ENCODE results near the gene CLTA. TPM values are rescaled to one million over a fixed set of nuclear protein-coding genes. Genes with fewer than 3 reads are reported as not detected.

The CLTA gene
- total and polyA plus RNA-seq, 2 of the 8 experiments (the other 6 are each of a cell fraction or from before 2014, with no cell fraction given), result 137 to 236 TPM

GRCh38 chr9:36258208-36258995 is 67.7 kb downstream of the CLTA start, which contains the start of gene GNE:
GNE (minus strand) TSS chr9:36258448; CDS start chr9:36249355, 9,093 bp downstream.
- H3K4me2 ChIP-seq (ENCODE audit: insufficient read depth in 1 of 2, low read depth in 2 of 2, low read length in 2 of 2), result peak within 1 kb of the TSS; percentile 86 to 89
- H3K23ac ChIP-seq (ENCODE audit: insufficient read length), result no peak within 1 kb of the TSS
- no peak within 1 kb of the TSS for H4K91ac ChIP-seq (replicated peaks; ENCODE audit: insufficient read length, low read length)
- peak within 1 kb of the TSS; percentile 87 for H2AFZ ChIP-seq (ENCODE audit: low read length)
- no peaks in the 10 kb centered on the region; a peak in 1 of 7 replicates for H3K4me1 ChIP-seq (replicated peaks in 1 of 4; ENCODE audit: control insufficient read depth in 3 of 4, insufficient read depth in 4 of 4, low read length in 3 of 4)
- no peaks in the 10 kb centered on the region for H3K36me3 ChIP-seq (ENCODE audit: control insufficient read depth in 2 of 4, insufficient read depth in 4 of 4, low read length in 3 of 4)
- WGBS, 2 experiments (ENCODE audit: extremely low coverage in 1 of 2, insufficient coverage in 1 of 2, insufficient read length in 1 of 2, insufficient replicate concordance in 2 of 2, low coverage in 1 of 2, low lambda C conversion rate in 2 of 2, missing lambda C conversion rate in 1 of 2), result 6% methylated on average over 52 of the region's 73 CpGs; no CpG with 5 or more reads in 1 of the 2 experiments
- H2BK15ac ChIP-seq (ENCODE audit: low read length), result 0 out of 2 replicates have a peak within 1 kb of the TSS, but pooled peaks have one; percentile 53
- peak within 1 kb of the TSS; percentile 76 for H4K8ac ChIP-seq (ENCODE audit: extremely low read depth, insufficient read depth, low read length)
- FAIRE-seq (no peak), DNase-seq (ENCODE audit: low read depth in 1 of 2, low spot score in 2 of 2) (peak; percentile 64 to 97)
- peak within 1 kb of the TSS in 3 of 4 experiments; percentile 42 to 76 (median 72); a peak in 6 of 7 replicates for H3K9ac ChIP-seq (replicated peaks in 1 of 4; ENCODE audit: extremely low read depth in 1 of 4, low read depth in 3 of 4, low read length in 3 of 4)
- 0 out of 2 replicates have a peak within 1 kb of the TSS, but pooled peaks have one; percentile 11 for H2BK12ac ChIP-seq (ENCODE audit: low read depth, low read length)
- H2BK120ac ChIP-seq (replicated peaks; ENCODE audit: low read depth, low read length), result no peak within 1 kb of the TSS
- H2AK5ac ChIP-seq (ENCODE audit: low read depth, low read length), result no peak within 1 kb of the TSS
- no peaks in the 10 kb centered on the region for H4K20me1 ChIP-seq (replicated peaks in 1 of 2; ENCODE audit: control insufficient read depth in 1 of 2, insufficient read depth in 2 of 2, low read length in 2 of 2)
- H3K56ac ChIP-seq (replicated peaks; ENCODE audit: insufficient read length, low read depth, low read length), result peak within 1 kb of the TSS; percentile 28
- H2BK5ac ChIP-seq (ENCODE audit: low read depth, low read length), result peak within 1 kb of the TSS; percentile 61; the same call in 1 of the 2 replicates
- POLR2A ChIA-PET (ENCODE audit: partially characterized antibody), result interaction anchor here (0.8 to 1.2 kb wide), 9 partner anchors 10 to 170 kb away, joined by 3 to 7 read pairs (median 3); partner anchors contain the start of gene CLTA
- peak within 1 kb of the TSS; percentile 60 for H3K18ac ChIP-seq (ENCODE audit: extremely low read depth, low read length)
- no peaks in the 10 kb centered on the region for H3K79me1 ChIP-seq (ENCODE audit: low read depth, low read length)
- H3K14ac ChIP-seq (ENCODE audit: insufficient read length), result no peak within 1 kb of the TSS
- H2BK20ac ChIP-seq (ENCODE audit: low read length), result no peak within 1 kb of the TSS
- no peaks in the 10 kb centered on the region for H3K9me3 ChIP-seq (ENCODE audit: insufficient read depth in 2 of 2, low read depth in 1 of 2, low read length in 1 of 2)
- peak within 1 kb of the TSS; percentile 79 for H4K5ac ChIP-seq (ENCODE audit: insufficient read length, low read depth, low read length)
- H3K4me3 ChIP-seq (ENCODE audit: extremely low read depth in 1 of 4, insufficient read depth in 2 of 4, low read depth in 3 of 4, low read length in 4 of 4), result peak within 1 kb of the TSS; percentile 68 to 74 (median 72)
- CTCF ChIA-PET (ENCODE audit: partially characterized antibody), result interaction anchor here (0.9 to 1.7 kb wide), 4 partner anchors 11 to 70 kb away, joined by 3 to 5 read pairs (median 4); no protein-coding TSS in a partner anchor
- peaks cover 0 to 9% of the 10 kb centered on the region in 2 experiments; a peak in 1 of 4 replicates for H3K79me2 ChIP-seq (ENCODE audit: control insufficient read depth in 1 of 2, insufficient read depth in 2 of 2, low read length in 2 of 2)
- no peak within 1 kb of the TSS for H3K4ac ChIP-seq (replicated peaks; ENCODE audit: insufficient read length, low read depth, low read length)
- H3K27ac ChIP-seq (ENCODE audit: low read depth, low read length), result no peak within 1 kb of the TSS
- peaks cover 0 to 4% (median 0%) of the 10 kb centered on the region in 4 experiments; a peak in 1 of 7 replicates for H3K27me3 ChIP-seq (replicated peaks in 1 of 4; ENCODE audit: control insufficient read depth in 3 of 4, extremely low read depth in 1 of 4, insufficient read depth in 3 of 4, low read length in 3 of 4)
- peaks cover 5% of the 10 kb centered on the region; the same call in 1 of the 2 replicates for H3K23me2 ChIP-seq (ENCODE audit: low read depth, low read length)
- TF ChIP-seq POLR2AphosphoS5 (IDR thresholded peaks at IDR 0.05; ENCODE audit: low read depth, low read length) (peak; percentile 89), BACH1 (IDR thresholded peaks at IDR 0.05; ENCODE audit: low read length) (peak; percentile 77), SUZ12 (IDR thresholded peaks at IDR 0.05; ENCODE audit: low read length) (peak; percentile 40; the same call in 1 of the 2 replicates), RBBP5 (IDR thresholded peaks at IDR 0.05; ENCODE audit: borderline replicate concordance, low read depth, low read length) (peak; percentile 93; the same call in 1 of the 2 replicates), TAF7 (optimal IDR thresholded peaks at IDR 0.05; ENCODE audit: borderline replicate concordance, low read depth, low read length) (peak; percentile 34), SRF (IDR thresholded peaks at IDR 0.05; ENCODE audit: low read depth, low read length) (peak; percentile 89), MAX (IDR thresholded peaks at IDR 0.05) (0 out of 2 replicates have a peak, but pooled peaks have one; percentile 34), ASH2L (IDR thresholded peaks at IDR 0.05; ENCODE audit: low read length) (peak; percentile 73), TAF1 (IDR thresholded peaks at IDR 0.05; ENCODE audit: low read depth, low read length) (peak; percentile 78), SIN3A (conservative IDR thresholded peaks at IDR 0.05 in 1 of 2, IDR thresholded peaks at IDR 0.05 in 1 of 2; ENCODE audit: low read depth in 1 of 2, low read length in 2 of 2) (0 out of 4 replicates have a peak, but pooled peaks of 1 of the 2 experiments have one; percentile 32)

Measured in H1 (cell line).